ENCODE measurements around the gene CCT2. TPM values are rescaled to one million over a fixed set of nuclear protein-coding genes. Genes with fewer than 3 reads are reported as not detected.

CCT2 gene
- total RNA-seq, 1 experiment from 2014 or later = 342 TPM

GRCh38 chr12:69555461-69555860 is 29.8 kb upstream of the CCT2 start:
- POLR2A ChIA-PET = interaction anchor here (0.6 kb wide), 1 partner anchor 141 kb away, joined by 4 read pairs; no protein-coding TSS in a partner anchor
- CTCF ChIA-PET = interaction anchor here (0.9 to 1.0 kb wide), 2 partner anchors 11 to 16 kb away, joined by 4 to 5 read pairs; no protein-coding TSS in a partner anchor
- H3K27me3 Mint-ChIP-seq (ENCODE audit: low read depth) = no peaks in the 10 kb centered on the region
- no peaks in the 10 kb centered on the region for H3K4me1 Mint-ChIP-seq
- ATAC-seq (no peak), DNase-seq (ENCODE audit: low spot score) (no peak)
- no peaks in the 10 kb centered on the region for H3K9me3 Mint-ChIP-seq
- TF ChIP-seq, protein P1, sequence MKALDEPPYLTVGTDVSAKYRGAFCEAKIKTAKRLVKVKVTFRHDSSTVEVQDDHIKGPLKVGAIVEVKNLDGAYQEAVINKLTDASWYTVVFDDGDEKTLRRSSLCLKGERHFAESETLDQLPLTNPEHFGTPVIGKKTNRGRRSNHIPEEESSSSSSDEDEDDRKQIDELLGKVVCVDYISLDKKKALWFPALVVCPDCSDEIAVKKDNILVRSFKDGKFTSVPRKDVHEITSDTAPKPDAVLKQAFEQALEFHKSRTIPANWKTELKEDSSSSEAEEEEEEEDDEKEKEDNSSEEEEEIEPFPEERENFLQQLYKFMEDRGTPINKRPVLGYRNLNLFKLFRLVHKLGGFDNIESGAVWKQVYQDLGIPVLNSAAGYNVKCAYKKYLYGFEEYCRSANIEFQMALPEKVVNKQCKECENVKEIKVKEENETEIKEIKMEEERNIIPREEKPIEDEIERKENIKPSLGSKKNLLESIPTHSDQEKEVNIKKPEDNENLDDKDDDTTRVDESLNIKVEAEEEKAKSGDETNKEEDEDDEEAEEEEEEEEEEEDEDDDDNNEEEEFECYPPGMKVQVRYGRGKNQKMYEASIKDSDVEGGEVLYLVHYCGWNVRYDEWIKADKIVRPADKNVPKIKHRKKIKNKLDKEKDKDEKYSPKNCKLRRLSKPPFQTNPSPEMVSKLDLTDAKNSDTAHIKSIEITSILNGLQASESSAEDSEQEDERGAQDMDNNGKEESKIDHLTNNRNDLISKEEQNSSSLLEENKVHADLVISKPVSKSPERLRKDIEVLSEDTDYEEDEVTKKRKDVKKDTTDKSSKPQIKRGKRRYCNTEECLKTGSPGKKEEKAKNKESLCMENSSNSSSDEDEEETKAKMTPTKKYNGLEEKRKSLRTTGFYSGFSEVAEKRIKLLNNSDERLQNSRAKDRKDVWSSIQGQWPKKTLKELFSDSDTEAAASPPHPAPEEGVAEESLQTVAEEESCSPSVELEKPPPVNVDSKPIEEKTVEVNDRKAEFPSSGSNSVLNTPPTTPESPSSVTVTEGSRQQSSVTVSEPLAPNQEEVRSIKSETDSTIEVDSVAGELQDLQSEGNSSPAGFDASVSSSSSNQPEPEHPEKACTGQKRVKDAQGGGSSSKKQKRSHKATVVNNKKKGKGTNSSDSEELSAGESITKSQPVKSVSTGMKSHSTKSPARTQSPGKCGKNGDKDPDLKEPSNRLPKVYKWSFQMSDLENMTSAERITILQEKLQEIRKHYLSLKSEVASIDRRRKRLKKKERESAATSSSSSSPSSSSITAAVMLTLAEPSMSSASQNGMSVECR (CRISPR knock-in tag; IDR thresholded peaks at IDR 0.05; ENCODE audit: borderline replicate concordance) = no peak
- no peak for TF ChIP-seq ZNF317 (CRISPR knock-in tag; IDR thresholded peaks at IDR 0.05; ENCODE audit: borderline replicate concordance, low read depth)
- no peak for TF ChIP-seq JAZF1 (CRISPR knock-in tag; IDR thresholded peaks at IDR 0.05)
- TF ChIP-seq, protein P2, sequence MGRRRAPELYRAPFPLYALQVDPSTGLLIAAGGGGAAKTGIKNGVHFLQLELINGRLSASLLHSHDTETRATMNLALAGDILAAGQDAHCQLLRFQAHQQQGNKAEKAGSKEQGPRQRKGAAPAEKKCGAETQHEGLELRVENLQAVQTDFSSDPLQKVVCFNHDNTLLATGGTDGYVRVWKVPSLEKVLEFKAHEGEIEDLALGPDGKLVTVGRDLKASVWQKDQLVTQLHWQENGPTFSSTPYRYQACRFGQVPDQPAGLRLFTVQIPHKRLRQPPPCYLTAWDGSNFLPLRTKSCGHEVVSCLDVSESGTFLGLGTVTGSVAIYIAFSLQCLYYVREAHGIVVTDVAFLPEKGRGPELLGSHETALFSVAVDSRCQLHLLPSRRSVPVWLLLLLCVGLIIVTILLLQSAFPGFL (CRISPR knock-in tag; IDR thresholded peaks at IDR 0.05; ENCODE audit: borderline replicate concordance) = no peak
- no peak for TF ChIP-seq ESRRA (CRISPR knock-in tag; IDR thresholded peaks at IDR 0.05; ENCODE audit: borderline replicate concordance)
- TF ChIP-seq HMGXB4 (CRISPR knock-in tag; IDR thresholded peaks at IDR 0.05) = no peak
- TF ChIP-seq ZNF416 (CRISPR knock-in tag; IDR thresholded peaks at IDR 0.05) = no peak
- no peak for TF ChIP-seq E2F4 (CRISPR knock-in tag; IDR thresholded peaks at IDR 0.05; ENCODE audit: borderline replicate concordance, low read depth)
- TF ChIP-seq E2F5 (CRISPR knock-in tag; IDR thresholded peaks at IDR 0.05) = no peak
- TF ChIP-seq ATF3 (CRISPR knock-in tag; conservative IDR thresholded peaks at IDR 0.05) = no peak
- TF ChIP-seq NR1H2 (CRISPR knock-in tag; IDR thresholded peaks at IDR 0.05) = no peak
- no peak for TF ChIP-seq CBFB (CRISPR knock-in tag; IDR thresholded peaks at IDR 0.05; ENCODE audit: low read depth)
- TF ChIP-seq, protein P3, sequence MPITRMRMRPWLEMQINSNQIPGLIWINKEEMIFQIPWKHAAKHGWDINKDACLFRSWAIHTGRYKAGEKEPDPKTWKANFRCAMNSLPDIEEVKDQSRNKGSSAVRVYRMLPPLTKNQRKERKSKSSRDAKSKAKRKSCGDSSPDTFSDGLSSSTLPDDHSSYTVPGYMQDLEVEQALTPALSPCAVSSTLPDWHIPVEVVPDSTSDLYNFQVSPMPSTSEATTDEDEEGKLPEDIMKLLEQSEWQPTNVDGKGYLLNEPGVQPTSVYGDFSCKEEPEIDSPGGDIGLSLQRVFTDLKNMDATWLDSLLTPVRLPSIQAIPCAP (CRISPR knock-in tag; IDR thresholded peaks at IDR 0.05) = no peak
- TF ChIP-seq ATF1 (CRISPR knock-in tag; IDR thresholded peaks at IDR 0.05) = no peak
- no peak for TF ChIP-seq ZNF263 (CRISPR knock-in tag; IDR thresholded peaks at IDR 0.05; ENCODE audit: low read depth)
- TF ChIP-seq, protein P4, sequence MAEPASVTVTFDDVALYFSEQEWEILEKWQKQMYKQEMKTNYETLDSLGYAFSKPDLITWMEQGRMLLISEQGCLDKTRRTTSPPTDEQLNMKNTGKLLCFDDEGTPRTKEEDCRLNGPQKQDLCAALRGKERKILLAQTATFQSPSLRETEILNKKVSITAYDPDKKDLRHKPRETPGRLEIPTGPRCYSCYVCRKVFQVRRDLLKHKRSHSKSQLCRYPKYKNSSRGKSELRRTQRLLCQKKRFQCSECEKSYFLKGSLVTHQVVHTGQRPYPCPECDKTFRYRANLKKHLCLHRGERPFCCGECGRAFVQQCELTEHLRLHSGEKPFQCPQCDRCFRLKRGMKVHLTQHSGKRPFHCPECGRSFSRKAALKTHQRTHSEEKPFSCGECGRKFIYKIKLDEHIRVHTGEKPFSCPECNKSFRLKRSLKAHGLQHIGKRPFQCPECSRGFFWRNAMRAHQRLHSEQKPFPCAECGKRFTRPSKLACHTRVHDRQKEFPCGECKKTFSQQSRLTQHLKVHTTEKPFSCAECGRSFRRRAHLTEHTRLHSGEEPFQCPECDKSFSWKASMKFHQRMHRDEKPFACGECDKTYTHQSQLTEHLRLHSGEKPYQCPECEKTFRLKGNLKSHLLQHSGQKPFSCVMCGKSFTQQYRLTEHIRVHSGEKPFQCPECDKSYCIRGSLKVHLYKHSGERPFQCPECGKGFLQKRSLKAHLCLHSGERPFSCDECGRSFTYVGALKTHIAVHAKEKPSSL (CRISPR knock-in tag; conservative IDR thresholded peaks at IDR 0.05) = no peak
- no peak for TF ChIP-seq HMGA2 (CRISPR knock-in tag; IDR thresholded peaks at IDR 0.05)
- no peak for TF ChIP-seq ZMAT4 (CRISPR knock-in tag; IDR thresholded peaks at IDR 0.05)
- TF ChIP-seq TEAD4 (CRISPR knock-in tag; IDR thresholded peaks at IDR 0.05) = no peak
- TF ChIP-seq ETV6 (CRISPR knock-in tag; IDR thresholded peaks at IDR 0.05) = no peak
- no peak overlapping the region for H3K4me3 Mint-ChIP-seq
- no peak overlapping the region for H3K27ac Mint-ChIP-seq
- no peaks in the 10 kb centered on the region for H3K36me3 Mint-ChIP-seq
